HEK293T (cell line): ENCODE measurements around the gene MAPK9.

Source experiments
- CTCF ChIA-PET: fragments of 350-600 bp; formaldehyde crosslinking; extraction: SDS; loops from one replicate; lab custom pipeline; 2021; ENCODE audit warnings: antibody characterized with exemption, inconsistent platforms; lab: Yijun Ruan, JAX
- POLR2A ChIA-PET: fragments of 350-600 bp; formaldehyde crosslinking; extraction: SDS; loops from one replicate; lab custom pipeline; 2020; ENCODE audit warnings: antibody characterized with exemption, inconsistent platforms; lab: Yijun Ruan, JAX
- DNase-seq: peaks from one replicate; pipeline ENCODE4 v3.0.0; 2012; ENCODE audit warnings: mixed read lengths; ENCODE audit errors: extremely low spot score
- ARNT ChIP-seq: fragments of 450-650 bp; IDR thresholded peaks from 2 replicates; pipeline ENCODE4 v1.6.1; 2017; ENCODE audit warnings: mild to moderate bottlenecking
- BHLHE40 ChIP-seq: fragments of 450-650 bp; IDR thresholded peaks from 2 replicates; pipeline ENCODE4 v1.6.1; 2016; ENCODE audit warnings: mild to moderate bottlenecking, moderate library complexity, borderline replicate concordance
- CTBP1 ChIP-seq: fragments of 450-650 bp; IDR thresholded peaks from 2 replicates; pipeline ENCODE4 v1.6.1; 2016; ENCODE audit warnings: borderline replicate concordance
- ELF4 ChIP-seq: fragments of 450-650 bp; IDR thresholded peaks from 2 replicates; pipeline ENCODE4 v1.6.1; 2017; ENCODE audit warnings: antibody characterized with exemption
- FOXA1 ChIP-seq: fragments of 450-650 bp; IDR thresholded peaks from 2 replicates; pipeline ENCODE4 v1.6.1; 2016; ENCODE audit warnings: mild to moderate bottlenecking
- FOXK2 ChIP-seq: fragments of 450-650 bp; IDR thresholded peaks from 2 replicates; pipeline ENCODE4 v1.6.1; 2016; ENCODE audit warnings: mild to moderate bottlenecking
- FOXM1 ChIP-seq: fragments of 450-650 bp; IDR thresholded peaks from 2 replicates; pipeline ENCODE4 v1.6.1; 2017; ENCODE audit warnings: mild to moderate bottlenecking, borderline replicate concordance
- HDGF ChIP-seq: fragments of 450-650 bp; IDR thresholded peaks from 2 replicates; pipeline ENCODE4 v1.6.1; 2017; ENCODE audit warnings: antibody characterized with exemption, borderline replicate concordance
- L3MBTL2 ChIP-seq: fragments of 450-650 bp; conservative IDR thresholded peaks from 2 replicates; pipeline ENCODE4 v1.6.1; 2016; ENCODE audit warnings: mild to moderate bottlenecking
- LEF1 ChIP-seq: fragments of 450-650 bp; IDR thresholded peaks from 2 replicates; pipeline ENCODE4 v1.6.1; 2017; ENCODE audit warnings: mild to moderate bottlenecking, borderline replicate concordance
- NFRKB ChIP-seq: fragments of 450-650 bp; IDR thresholded peaks from 2 replicates; pipeline ENCODE4 v1.6.1; 2016; ENCODE audit warnings: mild to moderate bottlenecking, moderate library complexity
- PKNOX1 ChIP-seq: fragments of 450-650 bp; IDR thresholded peaks from 2 replicates; pipeline ENCODE4 v1.6.1; 2016
- SP1 ChIP-seq: fragments of 450-650 bp; IDR thresholded peaks from 2 replicates; pipeline ENCODE4 v1.6.1; 2017
- SUZ12 ChIP-seq: fragments of 450-650 bp; IDR thresholded peaks from 2 replicates; pipeline ENCODE4 v1.6.1; 2016; ENCODE audit warnings: mild to moderate bottlenecking
- TARDBP ChIP-seq: fragments of 450-650 bp; IDR thresholded peaks from 2 replicates; pipeline ENCODE4 v1.6.1; 2016
- ZNF384 ChIP-seq: fragments of 450-650 bp; IDR thresholded peaks from 2 replicates; pipeline ENCODE4 v1.6.1; 2016

MAPK9 gene

GRCh38 chr5:180305481-180305880 is 13.6 kb upstream of the MAPK9 start:
- CTCF ChIA-PET: interaction anchor here (1.1 kb wide), 1 partner anchor 12 kb away, joined by 3 read pairs; no protein-coding TSS in a partner anchor
- no peak for TF ChIP-seq FOXM1
- no peak for TF ChIP-seq ARNT
- no peak for TF ChIP-seq ZNF384
- no peak for TF ChIP-seq NFRKB
- TF ChIP-seq L3MBTL2: no peak
- DNase-seq: no peak
- POLR2A ChIA-PET: no interaction called here

- ChIA-PET CTCF (interaction anchor here (0.5 to 3.9 kb wide), 3 partner anchors 11 to 225 kb away, joined by 5 to 14 read pairs (median 5); no protein-coding TSS in a partner anchor), POLR2A (interaction anchor here (0.9 to 1.2 kb wide), 3 partner anchors 9 to 681 kb away, joined by 3 to 4 read pairs (median 3); partner anchors contain the start of gene HNRNPH1)
- TF ChIP-seq HDGF (no peak), SP1 (no peak), SUZ12 (no peak), NFRKB (no peak), FOXM1 (no peak), BHLHE40 (no peak), L3MBTL2 (no peak)
- no peak for DNase-seq
Measured at GRCh38 chr5:180304431-180305375, 12.8 kb upstream of the MAPK9 start.

- CTCF ChIA-PET: interaction anchor here (0.5 to 3.9 kb wide), 3 partner anchors 10 to 225 kb away, joined by 5 to 14 read pairs (median 5); no protein-coding TSS in a partner anchor
- no peak for DNase-seq
- POLR2A ChIA-PET: interaction anchor here (1.1 to 1.2 kb wide), 2 partner anchors 9 to 680 kb away, joined by 3 to 4 read pairs; partner anchors contain the start of gene HNRNPH1
- no peak for TF ChIP-seq ZNF384
Measured at GRCh38 chr5:180304016-180304292, 12.1 kb upstream of the MAPK9 start.

- no peak for DNase-seq
- ChIA-PET CTCF (interaction anchor here (2.1 to 3.9 kb wide), 2 partner anchors 9 to 13 kb away, joined by 5 to 14 read pairs; no protein-coding TSS in a partner anchor), POLR2A (interaction anchor here (1.2 kb wide), 1 partner anchor 680 kb away, joined by 3 read pairs; the partner anchor contains the start of gene HNRNPH1)
- TF ChIP-seq CTBP1 (no peak), HDGF (no peak), FOXK2 (no peak), PKNOX1 (no peak), ZNF384 (no peak)
Measured at GRCh38 chr5:180303226-180304015, 11.5 kb upstream of the MAPK9 start.

- TF ChIP-seq FOXA1: no peak
- no peak for TF ChIP-seq SUZ12
- TF ChIP-seq PKNOX1: no peak
- no peak for TF ChIP-seq ZNF384
- TF ChIP-seq LEF1: no peak
- no peak for TF ChIP-seq SP1
- TF ChIP-seq L3MBTL2: no peak
- no peak for TF ChIP-seq ELF4
- TF ChIP-seq ARNT: no peak
- TF ChIP-seq CTBP1: no peak
- no peak for TF ChIP-seq HDGF
- no peak for TF ChIP-seq FOXK2
- no peak for TF ChIP-seq FOXM1
- TF ChIP-seq BHLHE40: no peak
- TF ChIP-seq TARDBP: no peak
- no peak for TF ChIP-seq NFRKB
- ChIA-PET CTCF (interaction anchor here (3.9 kb wide), 1 partner anchor 14 kb away, joined by 14 read pairs; no protein-coding TSS in a partner anchor), POLR2A (no interaction called here)
- no peak for DNase-seq
Measured at GRCh38 chr5:180302256-180302655, 10.4 kb upstream of the MAPK9 start.

- CTCF ChIA-PET: interaction anchor here (3.9 kb wide), 1 partner anchor 15 kb away, joined by 14 read pairs; no protein-coding TSS in a partner anchor
- POLR2A ChIA-PET: no interaction called here
- TF ChIP-seq BHLHE40 (no peak), FOXM1 (no peak), FOXA1 (no peak), ARNT (no peak), L3MBTL2 (no peak), TARDBP (no peak), ELF4 (no peak), PKNOX1 (no peak), CTBP1 (no peak)
- DNase-seq: no peak
Measured at GRCh38 chr5:180301253-180301652, 9.4 kb upstream of the MAPK9 start.
